Heart right ventricle (tissue), 16 donors: ENCODE data around the gene BMPR1A. TPM values are rescaled to one million over a fixed set of nuclear protein-coding genes. Genes with fewer than 3 reads are reported as not detected.
"Not testable (repeated sequence)": the region's sequence is repeated elsewhere in the genome, so short reads cannot be mapped to it uniquely, and the experiment has no call there.

Experiments
- ATAC-seq, 8 donors: fragments of 200-7000 bp; cut with Tn5 transposase; one replicate each; pipeline ENCODE4 v1.9.1; 2020; ENCODE audit warnings: mild to moderate bottlenecking in 8 of 8, moderate library complexity in 8 of 8, moderate number of reproducible peaks in 1 of 8
- DNase-seq, 2 donors: peaks; one replicate each; pipeline ENCODE4 v3.0.0-alpha.2; 2020
- H3K27ac ChIP-seq, 10 donors: fragments of 200-600 bp; sonication (generic) in 2 of 10; one replicate each; pipeline versions ENCODE4 v1.5.0 to v1.8.0; 2020 to 2022; ENCODE audit warnings: mild to moderate bottlenecking in 3 of 10
- H3K27me3 ChIP-seq, 7 donors: fragments of 200-600 bp; one replicate each; pipeline ENCODE4 v1.8.0; 2021 to 2022; ENCODE audit warnings: mild to moderate bottlenecking in 2 of 7
- H3K36me3 ChIP-seq, 9 donors: fragments of 200-600 bp; sonication (generic) in 1 of 9; one replicate each; pipeline versions ENCODE4 v1.5.0 to v1.8.0; 2020 to 2022; ENCODE audit warnings: mild to moderate bottlenecking in 2 of 9
- H3K4me1 ChIP-seq, 9 donors: fragments of 200-600 bp; sonication (generic) in 1 of 9; one replicate each; pipeline versions ENCODE4 v1.5.0 to v1.8.0; 2020 to 2022; ENCODE audit warnings: mild to moderate bottlenecking in 4 of 9
- H3K4me3 ChIP-seq, 10 donors: fragments of 200-600 bp; sonication (generic) in 2 of 10; one replicate each; pipeline versions ENCODE4 v1.5.0 to v1.8.0; 2020 to 2022; ENCODE audit warnings: mild to moderate bottlenecking in 7 of 10, moderate library complexity in 2 of 10
- H3K9me3 ChIP-seq, 11 donors: fragments of 200-600 bp in 10 of 11; sonication (generic) in 2 of 11; one replicate each; pipeline versions ENCODE4 v1.5.0 to v1.8.0; 2013 to 2022; ENCODE audit warnings: mild to moderate bottlenecking in 2 of 11, control low read depth in 1 of 11, moderate library complexity in 1 of 11
- WGBS, 2 donors: extraction: QIAGEN DNeasy Blood & Tissue Kit; methylation state at CpG; one replicate each; pipeline ENCODE4 v1.1.7; 2013; ENCODE audit warnings: inconsistent platforms in 1 of 2; 5-methylcytosine and 5-hydroxymethylcytosine counted together
- intact Hi-C, 10 donors: fragments of 100-400 bp; cut with DNase I; formaldehyde crosslinking; loops; one replicate each; pipeline versions ENCODE4 v1.11.1 to v1.14.2; 2022
- polyA plus RNA-seq, 2 donors: library from polyadenylated mRNA; stranded (reverse); fragments of 200-250 nt; gene quantifications; one replicate each; pipeline ENCODE4 v1.2.3, GENCODE V29; 2013
- total RNA-seq, 10 donors: library from RNA; stranded (reverse); fragmentation: NEBNext Ultra II Directional in 3 of 10; extraction: Animal tissue kit (Norgen Biotek cat#: 25700) in 3 of 10; gene quantifications; one replicate each; pipeline versions ENCODE4 v1.2.1 to v1.2.4, GENCODE V29; 2021 to 2023
- TF ChIP-seq, protein P1 (sequence below), 9 donors: fragments of 200-600 bp; sonication (generic) in 2 of 9; IDR thresholded peaks; one replicate each; pipeline versions ENCODE4 v1.5.0 to v1.8.0; 2021 to 2022; ENCODE audit warnings: antibody characterized with exemption in 9 of 9, mild to moderate bottlenecking in 5 of 9, moderate library complexity in 1 of 9
- donor health status: Arrhythmogenic right ventricular cardiomyopathy.
- donor health status: ischemic (EF 13 %, LVEDD 7.1; RV severe dilation, severe dysfunction).
- donor health status: healthy with polysubstance abuse.
- donor health status: DM: no; HTN: yes; CAD: no.
- donor health status: DM: no; HTN: no; CAD: no.
- donor health status: ischemic (EF 25% LVEDD 6.9; RV normal size, moderate dysfunction).
- donor health status: ischemic (EF 25% LVEDD 5.7; RV mildly dilated, moderate dysfunction).
- donor health status: healthy.
- donor health status: DM: yes; HTN: yes; CAD: no.
- donor health status: Ischemic cardiomyopathy.
- donor health status: ischemic (EF 35%, LVEDD 5.7; RV mildly dilated, moderate dysfunction).
- donor health status: nonischemic (EF 11% LVEDD 7.7; RV severe dilation, severe dysfunction).
- donor health status: DM: yes; HTN: yes; CAD: no.
- donor health status: PGD.
- donor health status: ischemic (EF 29% LVEDD 5.4; RV normal size, mild dysfunction).
- donor health status: nonischemic (EF 23%, LVEDD 6.1; RV moderate dilation, normal function).

The BMPR1A gene
- total and polyA plus RNA-seq, 12 donors = 6.7 to 69.0 (median 45.6) TPM

DNA sequence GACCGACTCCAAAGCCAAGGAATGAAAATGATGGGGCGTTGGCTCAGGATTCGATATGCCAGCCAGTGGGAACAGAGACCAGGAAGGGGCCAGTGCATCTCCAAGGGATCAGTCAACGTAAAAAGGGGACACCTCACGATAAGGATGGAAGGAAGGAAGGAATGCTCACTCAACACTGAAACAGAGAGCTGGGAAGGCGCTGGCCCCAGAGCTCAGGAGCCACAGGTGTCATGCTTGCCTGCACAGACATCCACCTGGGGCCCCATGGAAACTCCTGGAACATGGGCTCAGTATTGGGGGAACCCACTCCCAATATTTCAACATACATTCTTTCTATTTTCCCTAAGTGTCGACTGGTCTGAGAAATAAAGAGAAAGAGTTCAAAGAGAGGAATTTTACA lies 195.7 kb downstream of the BMPR1A start:
- Histone ChIP-seq H3K9me3 (peaks cover 0 to 15% (median 0%) of the 10 kb centered on the region in 11 donors), H3K4me1 (peaks cover 5 to 88% (median 47%) of the 10 kb centered on the region in 9 donors), H3K27ac (peak overlapping the region in 3 of 10 donors; percentile 32 to 97 (median 93)), H3K36me3 (peaks cover 0 to 12% (median 0%) of the 10 kb centered on the region in 9 donors), H3K4me3 (no peak overlapping the region), H3K27me3 (no peaks in the 10 kb centered on the region)
- intact Hi-C loops = no loop called here
- WGBS, 2 donors = 84 to 91% methylated on average over 7 of the region's 7 CpGs
- TF ChIP-seq, protein P1, sequence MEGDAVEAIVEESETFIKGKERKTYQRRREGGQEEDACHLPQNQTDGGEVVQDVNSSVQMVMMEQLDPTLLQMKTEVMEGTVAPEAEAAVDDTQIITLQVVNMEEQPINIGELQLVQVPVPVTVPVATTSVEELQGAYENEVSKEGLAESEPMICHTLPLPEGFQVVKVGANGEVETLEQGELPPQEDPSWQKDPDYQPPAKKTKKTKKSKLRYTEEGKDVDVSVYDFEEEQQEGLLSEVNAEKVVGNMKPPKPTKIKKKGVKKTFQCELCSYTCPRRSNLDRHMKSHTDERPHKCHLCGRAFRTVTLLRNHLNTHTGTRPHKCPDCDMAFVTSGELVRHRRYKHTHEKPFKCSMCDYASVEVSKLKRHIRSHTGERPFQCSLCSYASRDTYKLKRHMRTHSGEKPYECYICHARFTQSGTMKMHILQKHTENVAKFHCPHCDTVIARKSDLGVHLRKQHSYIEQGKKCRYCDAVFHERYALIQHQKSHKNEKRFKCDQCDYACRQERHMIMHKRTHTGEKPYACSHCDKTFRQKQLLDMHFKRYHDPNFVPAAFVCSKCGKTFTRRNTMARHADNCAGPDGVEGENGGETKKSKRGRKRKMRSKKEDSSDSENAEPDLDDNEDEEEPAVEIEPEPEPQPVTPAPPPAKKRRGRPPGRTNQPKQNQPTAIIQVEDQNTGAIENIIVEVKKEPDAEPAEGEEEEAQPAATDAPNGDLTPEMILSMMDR (IDR thresholded peaks at IDR 0.05) = no peak
- ATAC-seq (no peak), DNase-seq (no peak)

DNA sequence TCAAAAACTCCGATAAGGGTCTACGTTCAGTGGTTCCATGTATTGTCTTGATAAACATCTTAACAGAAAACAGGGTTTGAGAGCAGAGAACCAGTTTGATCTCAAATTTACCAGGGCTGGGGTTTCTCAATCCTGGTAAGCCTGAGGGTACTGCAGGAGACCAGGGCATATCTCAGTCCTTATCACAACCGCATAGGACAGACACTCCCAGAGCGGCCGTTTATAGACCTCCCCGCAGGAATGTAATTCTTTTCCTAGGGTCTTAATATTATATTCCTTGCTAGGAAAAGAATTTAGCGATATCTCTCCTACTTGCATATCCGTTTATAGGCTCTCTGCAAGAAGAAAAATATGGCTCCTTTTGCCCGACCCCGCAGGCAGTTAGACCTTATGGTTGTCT lies 196.3 kb downstream of the BMPR1A start:
- ATAC-seq, H3K27me3 ChIP-seq, DNase-seq, H3K36me3 ChIP-seq, intact Hi-C loops: not testable (repeated sequence)
- H3K4me3 ChIP-seq = peak overlapping the region in 1 of 10 donors; percentile 68
- peaks cover 0 to 15% (median 0%) of the 10 kb centered on the region in 11 donors for H3K9me3 ChIP-seq
- 93 to 96% methylated on average over 10 of the region's 10 CpGs for WGBS, 2 donors
- H3K27ac ChIP-seq = peak overlapping the region in 7 of 10 donors; percentile 88 to 97 (median 93)
- peaks cover 6 to 87% (median 53%) of the 10 kb centered on the region in 9 donors for H3K4me1 ChIP-seq

DNA sequence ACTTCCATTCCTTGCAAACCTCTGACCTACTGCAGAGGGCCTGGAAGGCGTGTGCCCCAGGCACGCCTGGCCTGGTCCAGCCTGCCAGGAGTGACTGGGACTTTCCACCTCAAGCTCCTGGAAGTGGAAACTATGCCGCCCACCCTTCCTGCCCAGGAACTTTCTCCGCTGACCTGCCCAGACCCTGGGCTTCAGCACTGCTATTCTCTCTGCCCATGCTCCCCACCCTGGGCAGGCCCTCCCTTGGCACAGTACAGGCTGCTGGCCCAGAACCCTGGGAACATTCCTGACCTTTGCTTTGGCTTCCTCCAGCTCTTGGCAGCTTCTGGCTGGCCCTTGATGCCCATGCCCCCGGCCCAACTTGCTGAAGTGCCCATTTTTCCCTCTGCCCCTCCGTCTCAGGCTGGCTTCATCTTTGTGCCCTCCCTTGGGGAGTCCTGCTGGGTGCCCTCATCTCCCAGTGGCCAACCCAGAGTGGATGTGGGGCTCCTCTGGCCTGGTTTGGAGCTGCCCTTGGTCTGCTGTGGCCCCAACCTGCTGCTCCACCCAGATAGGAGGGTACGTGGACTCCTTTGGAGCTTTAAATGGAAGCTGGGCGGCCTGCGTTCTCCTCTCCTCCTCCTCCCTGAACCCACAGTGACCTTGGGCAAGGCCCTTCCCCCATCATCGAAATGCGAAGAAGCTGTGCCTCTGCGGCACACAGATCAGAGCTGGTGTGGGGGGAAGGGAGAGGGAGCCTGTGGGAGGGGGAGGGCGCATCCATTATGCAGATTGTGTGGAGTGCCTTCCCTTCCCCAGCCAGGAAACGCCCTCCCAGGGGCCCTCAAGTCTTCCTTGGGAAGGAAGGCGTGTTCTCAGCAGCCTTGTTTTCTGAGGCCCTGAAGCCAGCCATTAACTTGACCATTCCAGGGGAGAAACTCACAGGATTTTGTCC lies 197.6 kb downstream of the BMPR1A start:
- WGBS, 2 donors = 44 to 49% methylated on average over 15 of the region's 15 CpGs
- peak overlapping the region; percentile 35 to 68 (median 58) for H3K4me3 ChIP-seq
- peaks cover 0 to 9% (median 0%) of the 10 kb centered on the region in 9 donors for H3K36me3 ChIP-seq
- peaks cover 15 to 89% (median 64%) of the 10 kb centered on the region in 9 donors for H3K4me1 ChIP-seq
- TF ChIP-seq, protein P1 (IDR thresholded peaks at IDR 0.05) = no peak
- peak; percentile 65 to 86 (median 76) for ATAC-seq
- H3K27ac ChIP-seq = peak overlapping the region; percentile 85 to 97 (median 90)
- intact Hi-C loops = no loop called here
- no peaks in the 10 kb centered on the region for H3K27me3 ChIP-seq
- peaks cover 0 to 15% (median 0%) of the 10 kb centered on the region in 11 donors for H3K9me3 ChIP-seq
- DNase-seq = peak; percentile 73 to 87

DNA sequence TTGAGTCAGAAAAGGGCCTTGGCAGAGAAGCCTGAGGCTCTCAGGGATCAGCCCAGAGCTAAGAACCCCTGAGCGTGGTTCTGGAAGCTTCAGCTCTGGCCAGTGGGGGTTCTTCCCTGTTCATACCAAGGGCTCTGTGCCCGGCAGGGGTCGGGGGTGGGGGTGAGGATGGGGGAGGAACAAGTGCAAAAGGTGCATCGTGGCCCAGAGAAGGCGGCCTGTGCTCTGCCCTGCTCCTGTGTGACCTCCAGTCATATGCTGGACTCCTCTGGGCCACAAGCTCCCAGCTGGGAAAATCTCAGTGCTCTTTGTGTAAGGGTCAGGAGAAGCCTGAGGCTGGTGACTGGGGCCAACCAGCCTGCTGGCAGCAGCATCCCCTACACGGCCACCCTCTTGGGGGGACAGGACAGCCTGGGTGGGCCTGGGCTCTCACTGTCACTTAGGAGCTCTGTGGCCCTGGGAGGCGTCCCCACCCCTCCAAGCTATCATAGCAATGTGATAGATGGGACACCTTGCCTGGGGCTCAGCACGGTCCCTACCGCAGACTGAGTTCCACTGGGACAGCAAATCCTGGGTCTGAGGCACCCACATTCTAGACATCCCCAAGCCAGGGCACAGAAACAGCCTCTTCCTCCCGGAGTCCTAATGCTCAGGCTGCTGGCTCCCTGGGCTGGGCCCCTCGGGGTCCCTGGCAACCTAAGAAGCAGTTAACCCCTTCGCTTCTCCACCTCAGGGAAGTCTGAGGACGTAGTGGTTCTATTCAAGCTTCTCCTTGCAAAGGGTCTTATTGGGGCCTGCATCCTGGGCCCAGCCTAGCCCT lies 198.5 kb downstream of the BMPR1A start:
- ATAC-seq (no peak), DNase-seq (no peak)
- Histone ChIP-seq H3K9me3 (peaks cover 0 to 15% (median 0%) of the 10 kb centered on the region in 11 donors), H3K27me3 (no peaks in the 10 kb centered on the region), H3K27ac (peak overlapping the region; percentile 85 to 97 (median 90)), H3K4me1 (peaks cover 17 to 96% (median 72%) of the 10 kb centered on the region in 9 donors), H3K4me3 (peak overlapping the region; percentile 35 to 68 (median 58)), H3K36me3 (peaks cover 0 to 9% (median 0%) of the 10 kb centered on the region in 9 donors)
- TF ChIP-seq, protein P1 (IDR thresholded peaks at IDR 0.05) = no peak
- intact Hi-C loops = no loop called here
- 57 to 66% methylated on average over 13 of the region's 13 CpGs for WGBS, 2 donors
